GM18511 (cell line): ENCODE results near the gene FGF7.
"Not testable (repeated sequence)": the region's sequence is repeated elsewhere in the genome, so short reads cannot be mapped to it uniquely, and the experiment has no call there.

Experiments
- ATAC-seq: cut with Tn5 transposase; IDR thresholded peaks from one replicate; pipeline ENCODE4 v1.9.1; 2021; ENCODE audit warnings: mild to moderate bottlenecking, moderate library complexity; ENCODE audit not compliant: unreplicated experiment

FGF7 gene

GRCh38 chr15:49492151-49492550 is 69.1 kb downstream of the FGF7 start:
- no peak for ATAC-seq

GRCh38 chr15:49492830-49493229 is 69.8 kb downstream of the FGF7 start:
- ATAC-seq: no peak

GRCh38 chr15:49494842-49495241 is 71.8 kb downstream of the FGF7 start:
- no peak for ATAC-seq

- no peak for ATAC-seq
Observed at GRCh38 chr15:49495993-49496753, 73.1 kb downstream of the FGF7 start.

GRCh38 chr15:49501586-49501985 is 78.5 kb downstream of the FGF7 start:
- ATAC-seq: no peak

- no peak for ATAC-seq
Observed at GRCh38 chr15:49506341-49506740, 83.3 kb downstream of the FGF7 start.

GRCh38 chr15:49507261-49507660 is 84.2 kb downstream of the FGF7 start:
- ATAC-seq: no peak

- not testable (repeated sequence) for ATAC-seq
Observed at GRCh38 chr15:49512739-49513138, 89.7 kb downstream of the FGF7 start.

GRCh38 chr15:49521802-49522201 is 98.8 kb downstream of the FGF7 start:
- no peak for ATAC-seq

GRCh38 chr15:49528289-49528688 is 105.2 kb downstream of the FGF7 start:
- no peak for ATAC-seq

- no peak for ATAC-seq
Observed at GRCh38 chr15:49530092-49530491, 107.0 kb downstream of the FGF7 start.
